ENCODE measurements around the gene GORAB. TPM values are rescaled to one million over a fixed set of nuclear protein-coding genes. Genes with fewer than 3 reads are reported as not detected.

GORAB gene
- polyA plus RNA-seq (ENCODE audit: insufficient read length in 4 of 4) = 10 to 100 TPM; 18.5 to 23.9 (median 19.8) TPM

DNA sequence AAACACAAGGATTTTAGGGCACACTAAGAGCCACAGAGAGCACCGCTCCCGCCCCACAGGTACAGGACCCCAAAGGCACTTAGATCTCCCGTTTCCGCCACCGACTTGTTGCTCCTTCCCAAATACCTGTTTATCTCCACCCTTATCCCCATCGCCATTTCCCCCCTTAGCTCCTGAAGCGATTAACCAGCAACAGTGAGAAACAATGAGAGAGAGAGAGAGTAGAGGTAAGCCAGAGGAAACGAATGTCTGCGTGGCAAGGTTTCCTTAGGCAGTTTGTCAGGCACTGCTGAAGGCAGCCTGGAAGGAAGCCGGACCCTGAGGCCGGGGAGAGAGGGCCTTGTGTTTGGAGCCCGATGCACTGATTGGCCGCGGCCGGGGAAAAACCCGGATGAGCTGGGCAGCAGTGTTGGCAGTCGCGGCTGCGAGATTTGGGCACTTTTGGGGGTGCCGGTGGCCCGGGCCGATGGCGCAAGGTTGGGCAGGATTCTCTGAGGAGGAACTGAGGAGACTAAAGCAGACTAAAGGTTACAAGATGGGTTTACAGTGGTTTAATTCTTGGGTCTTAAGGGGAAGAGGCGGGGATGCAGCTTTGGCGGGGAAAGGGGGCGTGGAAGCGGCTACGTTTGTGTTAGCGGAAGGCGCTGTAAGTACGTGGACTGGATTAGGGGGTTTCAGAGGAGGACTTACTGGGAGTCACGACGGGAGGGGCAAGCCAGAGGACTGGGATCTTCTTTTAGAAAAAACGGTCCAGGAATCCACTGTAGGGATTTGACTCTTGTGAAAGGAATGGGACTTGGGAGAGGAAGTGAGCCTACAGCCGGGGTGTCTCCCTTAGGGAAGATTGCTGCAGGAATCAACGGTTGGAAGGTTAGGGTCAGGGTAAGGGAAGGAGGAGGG lies at the start of gene GORAB:
Gene GORAB (plus strand): TSS at position 409 of the 900 bp plus-strand sequence. CDS start 58 bp downstream, at position 467.
- DNase-seq (ENCODE audit: low read depth in 4 of 4, low spot score in 2 of 4) = peak; percentile 82 to 99 (median 90)

DNA sequence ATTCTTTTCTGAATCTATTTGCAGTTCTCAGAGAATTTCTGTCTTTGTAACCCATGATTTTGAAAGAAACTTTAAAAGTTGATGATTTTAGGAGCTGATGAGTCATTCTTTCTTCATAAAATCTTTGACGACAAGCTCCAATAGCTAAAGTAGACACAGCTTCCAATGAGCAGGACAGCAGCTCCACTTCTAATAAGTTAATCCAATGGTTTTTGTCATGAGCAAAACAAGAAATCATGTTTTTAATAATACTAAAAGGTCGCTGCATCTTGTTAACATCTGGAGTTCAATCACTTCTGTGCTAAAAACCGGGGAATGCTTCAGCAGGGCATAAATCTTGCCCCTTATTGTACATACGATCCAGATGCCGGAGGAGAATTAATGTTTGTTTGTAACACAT lies 48.9 kb upstream of the GORAB start:
- DNase-seq (ENCODE audit: low read depth in 4 of 4, low spot score in 2 of 4) = no peak

GRCh38 chr1:170487503-170487902 lies 44.5 kb upstream of the GORAB start:
- no peak for DNase-seq (ENCODE audit: low read depth in 4 of 4, low spot score in 2 of 4)

- no peak for DNase-seq (ENCODE audit: low read depth in 4 of 4, low spot score in 2 of 4)
These were observed 40.7 kb upstream of the GORAB start for GRCh38 chr1:170491291-170491690.

- no peak for DNase-seq (ENCODE audit: low read depth in 4 of 4, low spot score in 2 of 4)
These were observed 37.6 kb upstream of the GORAB start for GRCh38 chr1:170494369-170494768.

DNA sequence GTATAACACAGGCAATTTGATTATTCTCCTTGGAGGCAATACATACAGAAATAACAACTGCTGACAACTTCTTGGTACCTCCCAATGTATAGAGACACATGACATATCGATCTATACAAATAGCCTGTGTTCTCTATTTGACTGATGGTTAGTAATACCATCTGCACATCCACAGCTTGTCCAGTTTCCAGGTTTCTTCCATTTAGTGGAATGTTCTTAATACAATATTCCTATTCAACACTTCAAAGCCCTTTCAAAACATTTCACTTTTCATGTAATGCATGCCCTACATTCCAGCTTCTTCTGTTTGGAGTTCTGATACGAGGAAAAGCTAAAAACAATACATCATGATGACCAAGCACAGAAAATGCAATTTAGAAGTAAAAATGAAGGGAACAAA lies 37.0 kb upstream of the GORAB start:
- no peak for DNase-seq (ENCODE audit: low read depth in 4 of 4, low spot score in 2 of 4)

- no peak for DNase-seq (ENCODE audit: low read depth in 4 of 4, low spot score in 2 of 4)
These were observed 33.1 kb upstream of the GORAB start for GRCh38 chr1:170498876-170499275.

DNA sequence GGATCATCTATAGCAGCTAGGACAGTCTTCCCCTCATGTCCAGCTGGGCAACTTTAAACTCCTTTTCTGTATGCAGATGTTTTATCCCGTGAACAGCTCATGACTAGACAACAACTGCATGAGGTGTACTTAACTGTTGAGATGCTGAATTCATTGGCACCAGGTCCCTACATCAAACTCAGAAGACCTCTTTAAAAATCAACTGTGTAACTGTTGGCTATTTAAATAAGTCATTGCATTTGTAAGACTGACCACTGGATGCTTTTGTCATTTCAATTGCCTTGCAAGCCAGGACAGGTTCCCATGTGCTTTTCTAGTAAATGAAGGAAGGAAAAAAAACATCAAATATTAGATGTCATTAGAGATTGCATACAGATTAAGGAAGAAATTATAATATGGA lies 28.3 kb upstream of the GORAB start:
- DNase-seq (ENCODE audit: low read depth in 4 of 4, low spot score in 2 of 4) = no peak

- DNase-seq (ENCODE audit: low read depth in 4 of 4, low spot score in 2 of 4) = no peak
These were observed 21.8 kb upstream of the GORAB start for GRCh38 chr1:170510163-170510562.

DNA sequence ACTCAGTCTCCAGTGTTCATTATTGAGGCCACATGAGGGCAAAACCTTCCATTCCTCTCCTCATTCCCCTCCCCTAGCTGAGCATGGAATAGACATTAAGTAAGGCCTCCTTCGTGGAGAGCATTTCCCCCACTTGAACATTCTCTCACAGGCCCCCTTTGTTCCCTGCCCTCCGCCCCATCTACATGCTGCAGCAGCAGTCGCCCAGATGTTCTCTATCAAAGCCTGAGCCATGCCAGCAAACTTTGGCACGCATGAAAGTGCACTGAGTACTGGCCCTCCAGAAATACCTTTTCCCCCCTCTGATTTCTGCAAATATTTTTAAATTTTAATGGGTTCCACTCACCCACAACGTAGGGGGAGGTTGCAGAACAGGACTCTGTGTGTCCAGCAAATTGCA lies 20.9 kb upstream of the GORAB start:
- DNase-seq (ENCODE audit: low read depth in 4 of 4, low spot score in 2 of 4) = no peak

DNA sequence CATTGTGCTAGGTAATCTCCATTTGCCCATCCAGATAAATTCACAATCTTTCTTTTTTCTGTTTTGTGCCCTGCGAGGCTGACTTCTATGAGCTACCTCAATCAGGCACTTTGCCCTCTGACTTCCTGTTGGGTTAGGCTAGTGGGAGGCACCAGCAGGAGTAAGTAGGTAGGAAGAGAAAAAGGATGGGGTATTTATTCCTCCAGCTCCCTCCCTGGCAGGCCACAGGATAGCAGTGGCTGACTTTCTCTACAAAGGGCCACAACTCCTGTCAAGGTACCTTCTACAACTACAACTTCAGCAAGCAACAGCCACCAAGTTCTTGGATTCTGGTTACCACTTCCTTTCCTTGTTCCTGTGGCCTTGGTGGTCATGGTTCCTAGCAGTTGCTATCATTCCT lies 18.8 kb upstream of the GORAB start:
- no peak for DNase-seq (ENCODE audit: low read depth in 4 of 4, low spot score in 2 of 4)

- DNase-seq (ENCODE audit: low read depth in 4 of 4, low spot score in 2 of 4) = no peak
These were observed 13.7 kb upstream of the GORAB start for GRCh38 chr1:170518185-170518834.

- no peak for DNase-seq (ENCODE audit: low read depth in 4 of 4, low spot score in 2 of 4)
These were observed 13.0 kb upstream of the GORAB start for GRCh38 chr1:170518965-170519364.

DNA sequence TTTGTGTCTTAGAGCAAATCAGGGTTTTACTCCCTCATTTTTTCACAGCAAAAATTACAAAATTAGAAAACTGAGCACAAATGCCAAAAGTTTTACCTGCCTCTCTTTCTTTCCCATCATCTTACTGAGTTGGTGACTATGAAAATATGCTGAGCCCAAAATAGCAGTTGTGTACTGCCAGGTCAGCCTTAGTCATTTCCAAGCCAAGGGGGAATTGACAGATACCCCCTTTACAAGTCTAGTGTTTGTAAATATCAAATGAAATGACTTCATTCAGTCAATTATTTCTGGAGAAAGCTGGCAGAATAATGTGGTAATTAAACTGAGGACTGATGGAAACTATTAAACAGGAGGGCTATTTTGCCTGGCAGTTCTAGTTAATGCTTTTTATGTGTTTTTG lies 11.4 kb upstream of the GORAB start:
- no peak for DNase-seq (ENCODE audit: low read depth in 4 of 4, low spot score in 2 of 4)

DNA sequence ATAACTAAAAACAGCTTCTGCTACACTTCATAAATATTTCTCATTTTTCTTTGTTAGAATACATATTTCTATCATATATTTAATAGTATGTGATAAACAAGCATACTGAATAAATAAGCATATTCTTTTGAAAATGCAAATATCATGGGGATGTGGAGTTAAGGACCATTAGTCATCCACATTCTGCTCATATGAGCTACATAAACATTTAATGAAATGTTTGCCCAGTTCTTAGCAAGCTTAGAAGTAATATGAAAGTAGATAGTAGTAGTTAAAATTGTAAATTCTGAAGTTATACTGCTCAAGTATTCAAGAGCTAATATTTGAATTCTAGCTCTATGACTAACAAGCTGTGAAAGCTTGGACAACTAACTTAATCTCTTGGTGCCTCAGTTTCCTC lies 10.1 kb upstream of the GORAB start:
- DNase-seq (ENCODE audit: low read depth in 4 of 4, low spot score in 2 of 4) = no peak

GRCh38 chr1:170530972-170531757 lies 801 bp upstream of the GORAB start:
- DNase-seq (ENCODE audit: low read depth in 4 of 4, low spot score in 2 of 4) = peak in 1 of 4 donors; percentile 13

- DNase-seq (ENCODE audit: low read depth in 4 of 4, low spot score in 2 of 4) = no peak
These were observed 1.3 kb downstream of the GORAB start for GRCh38 chr1:170533298-170533697.

- no peak for DNase-seq (ENCODE audit: low read depth in 4 of 4, low spot score in 2 of 4)
These were observed 2.7 kb downstream of the GORAB start for GRCh38 chr1:170534626-170535147.

DNA sequence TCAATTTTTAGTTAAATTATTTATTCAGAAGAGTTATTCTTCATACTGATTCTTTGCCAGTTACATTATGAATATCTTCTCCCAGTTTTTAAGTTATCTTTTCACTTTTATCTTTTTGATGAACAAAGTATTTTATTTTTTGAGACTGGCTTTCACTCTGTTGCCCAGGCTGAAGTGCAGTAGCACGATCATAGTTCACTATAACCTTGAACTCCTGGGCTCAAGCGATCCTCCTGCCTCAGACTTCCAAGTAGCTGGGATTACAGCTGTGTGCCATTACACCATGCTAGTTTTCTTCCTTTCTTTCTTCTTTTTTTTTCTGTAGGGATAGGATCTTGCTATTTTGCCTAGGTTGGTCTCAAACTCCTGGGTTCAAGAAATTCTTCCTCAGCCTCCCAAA lies 3.5 kb downstream of the GORAB start:
- DNase-seq (ENCODE audit: low read depth in 4 of 4, low spot score in 2 of 4) = no peak

DNA sequence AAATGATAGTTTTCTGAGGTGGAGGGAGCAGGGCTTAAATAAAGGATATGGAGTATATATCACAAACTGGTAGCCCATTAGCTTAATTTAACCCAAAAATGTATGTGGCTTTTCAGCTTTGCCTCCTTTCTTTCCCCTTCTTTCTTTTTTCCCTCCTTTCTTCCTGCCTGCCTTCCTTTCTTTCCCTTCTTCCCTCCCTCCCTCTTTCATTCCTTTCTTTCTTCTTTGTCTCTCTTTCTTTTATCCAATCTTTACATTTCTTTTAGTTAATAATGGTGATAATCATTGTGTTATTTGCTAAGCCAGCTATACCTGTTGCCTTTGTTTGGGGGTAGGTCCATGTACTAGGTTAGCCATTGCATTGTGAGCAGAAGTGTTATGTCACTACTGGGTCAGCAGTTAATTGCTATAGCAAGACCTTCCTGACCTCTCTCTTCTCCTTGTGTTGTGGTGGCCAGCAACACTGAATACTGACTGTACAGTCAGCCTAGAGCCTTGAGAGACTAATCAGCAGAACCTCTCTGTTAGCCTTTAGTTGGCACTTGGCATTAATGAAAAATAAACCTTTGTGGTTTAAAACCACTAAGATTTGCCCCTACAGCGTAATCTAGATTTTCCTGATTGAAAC lies 5.1 kb downstream of the GORAB start:
- DNase-seq (ENCODE audit: low read depth in 4 of 4, low spot score in 2 of 4) = no peak
